Stimulated activated CD4-positive, alpha-beta T cell treated with anti-CD3 and anti-CD28 coated beads, Interleukin-15, amount 100 ng/mL, for 1 hour (primary cell): Measurements from ENCODE around the gene PFKFB2.

Source experiments
- DNase-seq, 2 donors: peaks; one replicate each; pipeline ENCODE4 v3.0.0-alpha.2; 2020; ENCODE audit warnings: low read depth in 1 of 2, low spot score in 1 of 2

The PFKFB2 gene

GRCh38 chr1:207052911-207053769 is at the start of gene PFKFB2:
Gene PFKFB2, plus strand, starts transcription at chr1:207053275. Its CDS starts 1,443 bp downstream, at chr1:207054718.
- DNase-seq, result peak; percentile 83 to 92

GRCh38 chr1:207004931-207005830 is 47.9 kb upstream of the PFKFB2 start:
- no peak for DNase-seq

GRCh38 chr1:207006083-207006482 is 47.0 kb upstream of the PFKFB2 start:
- no peak for DNase-seq

GRCh38 chr1:207006914-207007313 is 46.2 kb upstream of the PFKFB2 start:
- no peak for DNase-seq

- DNase-seq, result no peak
Observed at GRCh38 chr1:207007352-207008033, 45.6 kb upstream of the PFKFB2 start.

GRCh38 chr1:207009182-207009850 is 43.8 kb upstream of the PFKFB2 start:
- DNase-seq, result no peak

GRCh38 chr1:207009945-207010344 is 43.1 kb upstream of the PFKFB2 start:
- DNase-seq, result no peak

- no peak for DNase-seq
Observed at GRCh38 chr1:207010726-207011125, 42.3 kb upstream of the PFKFB2 start.

- DNase-seq, result no peak
Observed at GRCh38 chr1:207013321-207014085, 39.6 kb upstream of the PFKFB2 start.

GRCh38 chr1:207014728-207015127 is 38.3 kb upstream of the PFKFB2 start:
- no peak for DNase-seq

- no peak for DNase-seq
Observed at GRCh38 chr1:207015791-207016190, 37.3 kb upstream of the PFKFB2 start.

GRCh38 chr1:207017615-207018559 is 35.2 kb upstream of the PFKFB2 start:
- DNase-seq, result no peak

- no peak for DNase-seq
Observed at GRCh38 chr1:207018707-207019106, 34.4 kb upstream of the PFKFB2 start.

- no peak for DNase-seq
Observed at GRCh38 chr1:207019161-207019560, 33.9 kb upstream of the PFKFB2 start.

GRCh38 chr1:207019661-207020060 is 33.4 kb upstream of the PFKFB2 start:
- no peak for DNase-seq

GRCh38 chr1:207020065-207020708 is 32.9 kb upstream of the PFKFB2 start:
- no peak for DNase-seq

- no peak for DNase-seq
Observed at GRCh38 chr1:207020709-207021107, 32.4 kb upstream of the PFKFB2 start.

GRCh38 chr1:207021139-207021861 is 31.8 kb upstream of the PFKFB2 start:
- no peak for DNase-seq
